Eye (tissue), 1 donor: ENCODE measurements around the gene FAM193B.
"Not testable (repeated sequence)": the region's sequence is repeated elsewhere in the genome, so short reads cannot be mapped to it uniquely, and the experiment has no call there.

Source experiments
- DNase-seq: peaks from one replicate; pipeline ENCODE4 v3.0.0-alpha.2; 2015

FAM193B gene

GRCh38 chr5:177535125-177535524, 19.2 kb downstream of the FAM193B start:
- DNase-seq, result no peak

- DNase-seq, result not testable (repeated sequence)
These were observed 19.9 kb downstream of the FAM193B start for GRCh38 chr5:177534433-177534832.

- no peak for DNase-seq
These were observed 23.0 kb downstream of the FAM193B start for GRCh38 chr5:177531209-177531940.

- no peak for DNase-seq
These were observed 23.7 kb downstream of the FAM193B start for GRCh38 chr5:177530638-177531037.

- DNase-seq, result no peak
These were observed 24.8 kb downstream of the FAM193B start for GRCh38 chr5:177529247-177530203.

- no peak for DNase-seq
These were observed 25.7 kb downstream of the FAM193B start for GRCh38 chr5:177528631-177529030.

GRCh38 chr5:177527595-177527994, 26.8 kb downstream of the FAM193B start:
- DNase-seq, result no peak

- DNase-seq, result no peak
These were observed 27.6 kb downstream of the FAM193B start for GRCh38 chr5:177526791-177527190.

- DNase-seq, result no peak
These were observed 28.2 kb downstream of the FAM193B start for GRCh38 chr5:177526191-177526590.

- DNase-seq, result no peak
These were observed 29.3 kb downstream of the FAM193B start for GRCh38 chr5:177524941-177525655.

GRCh38 chr5:177524539-177524900, 29.8 kb downstream of the FAM193B start:
- DNase-seq, result no peak

- no peak for DNase-seq
These were observed 30.4 kb downstream of the FAM193B start for GRCh38 chr5:177523711-177524538.

GRCh38 chr5:177520916-177521513, 33.3 kb downstream of the FAM193B start:
- no peak for DNase-seq

- DNase-seq, result no peak
These were observed 34.1 kb downstream of the FAM193B start for GRCh38 chr5:177520271-177520670.

GRCh38 chr5:177519463-177520235, 34.7 kb downstream of the FAM193B start:
- DNase-seq, result no peak

GRCh38 chr5:177516601-177517568, 37.5 kb downstream of the FAM193B start, which contains the start of gene DDX41:
Gene DDX41 (minus strand): TSS chr5:177516961. CDS start chr5:177516945, 16 bp downstream.
- peak; percentile 99 for DNase-seq

- DNase-seq, result no peak
These were observed 38.8 kb downstream of the FAM193B start for GRCh38 chr5:177515580-177515979.

GRCh38 chr5:177514541-177514940, 39.8 kb downstream of the FAM193B start:
- DNase-seq, result no peak

GRCh38 chr5:177513500-177513899, 40.9 kb downstream of the FAM193B start:
- no peak for DNase-seq
